Prostate gland (tissue), 2 donors: ENCODE data around the gene FMN2. TPM values are rescaled to one million over a fixed set of nuclear protein-coding genes. Genes with fewer than 3 reads are reported as not detected.
"Not testable (repeated sequence)": the region's sequence is repeated elsewhere in the genome, so short reads cannot be mapped to it uniquely, and the experiment has no call there.

Source experiments
- DNase-seq: peaks from one replicate; pipeline ENCODE4 v3.0.0-alpha.2; 2019; ENCODE audit warnings: low spot score
- H3K27ac ChIP-seq, 2 donors: fragments of 200-600 bp; sonication (generic); 2 replicates each; pipeline ENCODE4 v1.5.1; 2017 to 2019
- H3K27me3 ChIP-seq: fragments of 200-600 bp; sonication (generic); replicated peaks from 2 replicates; pipeline ENCODE4 v1.5.1; 2019; ENCODE audit not compliant: insufficient read depth
- H3K36me3 ChIP-seq, 2 donors: fragments of 200-600 bp; sonication (generic); 1 replicate in 1 of 2; 2 replicates in 1 of 2; pipeline versions ENCODE4 v1.5.1 to v1.8.1; 2017 to 2019
- H3K4me1 ChIP-seq: fragments of 200-600 bp; sonication (generic); replicated peaks from 2 replicates; pipeline ENCODE4 v1.5.1; 2019
- H3K4me3 ChIP-seq, 2 donors: fragments of 200-600 bp; sonication (generic); 2 replicates each; pipeline ENCODE4 v1.5.1; 2017 to 2019
- H3K9me3 ChIP-seq: fragments of 200-600 bp; sonication (generic); 2 replicates; pipeline ENCODE4 v1.5.1; 2017
- CTCF ChIP-seq, 4 experiments: fragments of 200-600 bp in 2 of 4; fragments of 450-650 bp in 2 of 4; sonication (generic) in 2 of 4; IDR thresholded peaks; 1 replicate in 3 of 4; 2 replicates in 1 of 4; pipeline ENCODE4 v1.5.1; 2016 to 2019; ENCODE audit warnings: antibody characterized with exemption in 4 of 4, mild to moderate bottlenecking in 2 of 4, moderate library complexity in 2 of 4
- POLR2A ChIP-seq: fragments of 450-650 bp; IDR thresholded peaks from one replicate; pipeline ENCODE4 v1.6.1; 2016; ENCODE audit warnings: antibody characterized with exemption, mild to moderate bottlenecking
- POLR2AphosphoS5 ChIP-seq: sonication (generic); formaldehyde crosslinking; IDR thresholded peaks from one replicate; pipeline ENCODE4 v1.6.1; 2017; ENCODE audit warnings: antibody characterized with exemption
- WGBS: methylation state at CpG from one replicate; pipeline ENCODE4 v1.1.5; 2018; 5-methylcytosine and 5-hydroxymethylcytosine counted together
- intact Hi-C: fragments of 100-400 bp; cut with DNase I; formaldehyde crosslinking; loops from one replicate; pipeline ENCODE4 v1.14.2; 2022
- total RNA-seq, 2 donors: library from RNA; depleted of rRNA; stranded (reverse); fragments of >200 nt; gene quantifications; one replicate each; pipeline ENCODE4 v1.1.0, GENCODE V29; 2016

The FMN2 gene
- total RNA-seq, 2 donors from 2014 or later = 0.27 to 4.8 TPM

GRCh38 chr1:240170806-240171205, 79.1 kb downstream of the FMN2 start:
- Histone ChIP-seq H3K36me3 (no peaks in the 10 kb centered on the region), H3K9me3 (no peaks in the 10 kb centered on the region), H3K27ac (no peak overlapping the region), H3K4me3 (no peak overlapping the region), H3K27me3 (no peaks in the 10 kb centered on the region), H3K4me1 (no peaks in the 10 kb centered on the region)
- no peak for TF ChIP-seq POLR2A
- no peak for TF ChIP-seq CTCF (IDR thresholded peaks at IDR 0.05)
- no peak for TF ChIP-seq POLR2AphosphoS5
- intact Hi-C loops = no loop called here
- 85% methylated on average over 6 of the region's 6 CpGs for WGBS
- no peak for DNase-seq

- Histone ChIP-seq H3K9me3 (no peaks in the 10 kb centered on the region), H3K36me3 (no peaks in the 10 kb centered on the region), H3K4me1 (no peaks in the 10 kb centered on the region), H3K4me3 (no peak overlapping the region), H3K27ac (no peak overlapping the region), H3K27me3 (no peaks in the 10 kb centered on the region)
- intact Hi-C loops = no loop called here
- no peak for TF ChIP-seq POLR2AphosphoS5
- TF ChIP-seq POLR2A = no peak
- no peak for TF ChIP-seq CTCF (IDR thresholded peaks at IDR 0.05)
- 88% methylated on average over 2 of the region's 2 CpGs for WGBS
- DNase-seq = no peak
Measured at GRCh38 chr1:240171907-240172306, 80.2 kb downstream of the FMN2 start.

- Histone ChIP-seq H3K27ac (no peak overlapping the region), H3K36me3 (no peaks in the 10 kb centered on the region), H3K9me3 (no peaks in the 10 kb centered on the region), H3K4me1 (no peaks in the 10 kb centered on the region), H3K4me3 (no peak overlapping the region), H3K27me3 (no peaks in the 10 kb centered on the region)
- intact Hi-C loops = no loop called here
- TF ChIP-seq POLR2A = no peak
- no peak for TF ChIP-seq CTCF (IDR thresholded peaks at IDR 0.05)
- no peak for TF ChIP-seq POLR2AphosphoS5
- DNase-seq = no peak
- 85% methylated on average over 1 of the region's 1 CpG for WGBS
Measured at GRCh38 chr1:240173836-240174235, 82.2 kb downstream of the FMN2 start.

GRCh38 chr1:240174734-240175133, 83.1 kb downstream of the FMN2 start:
- DNase-seq = no peak
- H3K27ac ChIP-seq = no peak overlapping the region
- 91% methylated on average over 4 of the region's 4 CpGs for WGBS
- intact Hi-C loops = no loop called here
- no peaks in the 10 kb centered on the region for H3K27me3 ChIP-seq
- no peak overlapping the region for H3K4me3 ChIP-seq
- H3K36me3 ChIP-seq = no peaks in the 10 kb centered on the region
- no peaks in the 10 kb centered on the region for H3K4me1 ChIP-seq
- H3K9me3 ChIP-seq = no peaks in the 10 kb centered on the region
- no peak for TF ChIP-seq POLR2A
- TF ChIP-seq CTCF (IDR thresholded peaks at IDR 0.05) = no peak
- TF ChIP-seq POLR2AphosphoS5 = no peak

GRCh38 chr1:240178366-240178765, 86.7 kb downstream of the FMN2 start:
- H3K27me3 ChIP-seq = no peaks in the 10 kb centered on the region
- H3K4me3 ChIP-seq = no peak overlapping the region
- H3K36me3 ChIP-seq = no peaks in the 10 kb centered on the region
- no peaks in the 10 kb centered on the region for H3K4me1 ChIP-seq
- no peaks in the 10 kb centered on the region for H3K9me3 ChIP-seq
- DNase-seq = no peak
- no peak for TF ChIP-seq CTCF (IDR thresholded peaks at IDR 0.05)
- TF ChIP-seq POLR2AphosphoS5 = no peak
- no peak for TF ChIP-seq POLR2A
- H3K27ac ChIP-seq = no peak overlapping the region
- intact Hi-C loops = no loop called here
- 85% methylated on average over 5 of the region's 5 CpGs for WGBS

GRCh38 chr1:240184682-240185081, 93.0 kb downstream of the FMN2 start:
- not testable (repeated sequence) for H3K27ac ChIP-seq, H3K36me3 ChIP-seq, H3K4me1 ChIP-seq, H3K27me3 ChIP-seq, H3K9me3 ChIP-seq, H3K4me3 ChIP-seq, DNase-seq
- 80% methylated on average over 5 of the region's 5 CpGs for WGBS
- intact Hi-C loops = loop anchor here (5.0 kb wide), 1 partner anchor 157 kb away; no protein-coding TSS in a partner anchor
